ENCODE results near the gene KRTAP10-1.

KRTAP10-1 gene

GRCh38 chr21:44497703-44498126 is 42.3 kb downstream of the KRTAP10-1 start:
- no peaks in the 10 kb centered on the region; the same call in 1 of the 2 replicates for H3K27me3 ChIP-seq (replicated peaks; ENCODE audit: control insufficient read depth, insufficient read depth, low read length)
- no peak for DNase-seq (ENCODE audit: extremely low read depth, insufficient read length)
- H3K36me3 ChIP-seq (ENCODE audit: control insufficient read depth, insufficient read depth, low read length): no peaks in the 10 kb centered on the region
- no peak overlapping the region for H3K4me3 ChIP-seq (replicated peaks; ENCODE audit: low read depth, low read length)
- TF ChIP-seq CTCF (IDR thresholded peaks at IDR 0.05; ENCODE audit: insufficient read depth, low read length, poor library complexity, severe bottlenecking): no peak

DNA sequence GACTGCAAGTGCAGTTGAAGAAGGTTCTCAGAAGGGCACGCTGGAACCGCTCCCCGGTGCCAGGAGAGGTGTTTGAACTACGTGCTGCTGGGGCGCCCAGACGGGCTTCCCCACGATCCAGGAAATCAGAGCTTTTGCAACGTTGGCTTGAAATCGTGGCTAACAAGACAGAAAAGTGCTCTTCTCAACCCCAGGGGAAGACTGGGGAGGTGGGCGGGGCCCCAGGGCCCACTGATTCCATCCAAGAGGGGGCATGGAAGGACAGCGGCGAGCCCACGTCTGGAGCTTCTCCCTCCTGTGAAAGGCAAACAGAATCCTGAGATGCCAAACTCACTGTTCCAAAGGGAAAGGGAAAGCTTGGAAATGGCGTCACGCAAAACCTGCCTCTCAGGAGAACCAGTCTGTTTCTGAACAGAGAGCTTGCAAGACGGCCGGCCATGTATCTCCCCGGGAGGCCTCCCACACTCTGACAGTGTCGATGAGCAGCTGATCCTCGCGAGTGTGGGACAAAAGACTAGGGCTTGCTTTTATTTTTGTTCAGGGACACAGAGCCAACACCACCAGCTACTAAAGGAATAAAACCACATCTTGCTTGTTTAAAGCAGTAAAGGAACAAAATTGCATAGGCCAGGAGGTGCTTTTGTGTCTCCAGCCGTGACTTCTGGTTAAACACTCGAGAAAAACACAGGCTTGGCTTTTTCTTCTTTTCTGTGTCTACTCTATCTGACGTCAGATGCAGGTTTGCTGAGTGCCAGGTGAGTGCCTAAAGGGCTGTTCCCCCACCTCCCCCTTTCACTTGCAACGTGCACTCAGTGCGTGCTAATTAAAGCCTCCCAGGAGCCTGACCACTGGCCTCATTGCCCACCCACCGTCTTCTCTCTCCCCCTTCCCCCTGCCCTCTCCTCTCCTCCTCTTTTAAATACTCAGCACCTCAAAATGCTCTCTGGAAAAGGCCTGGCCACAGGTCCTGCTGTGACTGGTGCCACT is 43.1 kb downstream of the KRTAP10-1 start:
- Histone ChIP-seq H3K36me3 (ENCODE audit: control insufficient read depth, insufficient read depth, low read length) (no peaks in the 10 kb centered on the region), H3K27me3 (replicated peaks; ENCODE audit: control insufficient read depth, insufficient read depth, low read length) (no peaks in the 10 kb centered on the region; the same call in 1 of the 2 replicates), H3K4me3 (replicated peaks; ENCODE audit: low read depth, low read length) (no peak overlapping the region)
- DNase-seq (ENCODE audit: extremely low read depth, insufficient read length): no peak
- TF ChIP-seq CTCF (IDR thresholded peaks at IDR 0.05; ENCODE audit: insufficient read depth, low read length, poor library complexity, severe bottlenecking): no peak

GRCh38 chr21:44495611-44496563 is 44.1 kb downstream of the KRTAP10-1 start:
- H3K36me3 ChIP-seq (ENCODE audit: control insufficient read depth, insufficient read depth, low read length): no peaks in the 10 kb centered on the region
- H3K4me3 ChIP-seq (replicated peaks; ENCODE audit: low read depth, low read length): no peak overlapping the region
- no peaks in the 10 kb centered on the region; the same call in 1 of the 2 replicates for H3K27me3 ChIP-seq (replicated peaks; ENCODE audit: control insufficient read depth, insufficient read depth, low read length)
- no peak for TF ChIP-seq CTCF (IDR thresholded peaks at IDR 0.05; ENCODE audit: insufficient read depth, low read length, poor library complexity, severe bottlenecking)
- no peak for DNase-seq (ENCODE audit: extremely low read depth, insufficient read length)

DNA sequence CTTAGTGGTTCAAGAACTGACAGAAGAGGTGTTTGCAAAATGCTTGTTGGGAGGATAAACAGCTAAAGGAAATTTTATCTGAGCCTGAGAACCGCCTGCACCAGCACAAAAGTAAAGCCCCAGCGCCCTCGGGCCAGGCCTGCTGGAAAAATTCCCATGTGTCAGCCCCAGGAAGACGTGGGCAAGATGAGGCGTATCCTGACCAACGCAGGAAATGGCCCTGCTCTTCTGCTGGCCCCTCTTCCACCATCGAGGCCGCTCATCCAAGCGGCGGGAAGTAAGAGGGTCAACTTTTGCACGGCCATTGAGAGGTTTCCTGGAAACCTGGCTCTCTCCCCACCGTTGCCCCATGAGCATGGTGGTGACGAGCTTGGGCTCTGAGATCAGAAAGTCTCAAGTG is 45.0 kb downstream of the KRTAP10-1 start:
- no peaks in the 10 kb centered on the region; the same call in 1 of the 2 replicates for H3K27me3 ChIP-seq (replicated peaks; ENCODE audit: control insufficient read depth, insufficient read depth, low read length)
- TF ChIP-seq CTCF (IDR thresholded peaks at IDR 0.05; ENCODE audit: insufficient read depth, low read length, poor library complexity, severe bottlenecking): no peak

DNA sequence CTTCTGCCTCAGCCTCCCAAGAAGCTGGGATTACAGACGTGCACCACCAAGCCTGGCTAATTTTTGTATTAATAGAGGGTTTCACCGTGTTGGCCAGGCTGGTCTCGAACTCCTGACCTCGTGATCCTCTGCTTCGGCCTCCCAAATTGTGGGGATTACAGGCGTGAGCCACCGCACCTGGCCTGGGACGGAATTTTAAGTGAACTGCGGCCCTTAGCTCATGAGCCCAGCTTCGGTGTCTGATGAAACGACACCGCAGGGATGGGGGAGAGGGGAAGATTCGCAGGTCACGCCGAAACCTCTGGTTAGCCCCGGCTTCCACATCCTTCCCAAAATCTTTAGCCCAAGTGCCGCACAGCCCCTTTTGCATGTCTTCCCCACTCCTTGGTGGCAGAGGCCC is 45.6 kb downstream of the KRTAP10-1 start:
- TF ChIP-seq CTCF (IDR thresholded peaks at IDR 0.05; ENCODE audit: insufficient read depth, low read length, poor library complexity, severe bottlenecking): no peak
- DNase-seq (ENCODE audit: extremely low read depth, insufficient read length): no peak
- H3K36me3 ChIP-seq (ENCODE audit: control insufficient read depth, insufficient read depth, low read length): no peaks in the 10 kb centered on the region
- no peak overlapping the region for H3K4me3 ChIP-seq (replicated peaks; ENCODE audit: low read depth, low read length)
- no peaks in the 10 kb centered on the region; the same call in 1 of the 2 replicates for H3K27me3 ChIP-seq (replicated peaks; ENCODE audit: control insufficient read depth, insufficient read depth, low read length)

More for the DNA sequence above, 45.0 kb downstream of the KRTAP10-1 start:
- DNase-seq (ENCODE audit: extremely low read depth, insufficient read length): no peak
- no peaks in the 10 kb centered on the region for H3K36me3 ChIP-seq (ENCODE audit: control insufficient read depth, insufficient read depth, low read length)
- H3K4me3 ChIP-seq (replicated peaks; ENCODE audit: low read depth, low read length): no peak overlapping the region

Measured in GM06990 (cell line).